Ovary (tissue), 9 donors: ENCODE measurements around the gene CRTC1. TPM values are rescaled to one million over a fixed set of nuclear protein-coding genes. Genes with fewer than 3 reads are reported as not detected.

Source experiments
- DNase-seq, 5 donors: peaks; one replicate each; pipeline ENCODE4 v3.0.0-alpha.2; 2019 to 2020
- H3K27ac ChIP-seq, 2 donors: fragments of 200-600 bp; one replicate each; pipeline versions ENCODE4 v1.5.1 to v1.8.0; 2019 to 2022
- H3K27me3 ChIP-seq: fragments of 200-600 bp; one replicate; pipeline ENCODE4 v1.8.0; 2022
- H3K36me3 ChIP-seq: fragments of 200-600 bp; sonication (generic); one replicate; pipeline ENCODE4 v1.5.1; 2019
- H3K4me1 ChIP-seq: one replicate; pipeline ENCODE4 v1.8.1; 2013; ENCODE audit warnings: mild to moderate bottlenecking, moderate library complexity; ENCODE audit not compliant: insufficient read depth
- H3K4me3 ChIP-seq: fragments of 200-600 bp; sonication (generic); one replicate; pipeline ENCODE4 v1.5.1; 2017
- H3K9me3 ChIP-seq, 2 donors: fragments of 200-600 bp in 1 of 2; sonication (generic) in 1 of 2; one replicate each; pipeline versions ENCODE4 v1.5.1 to v1.8.1; 2013 to 2019; ENCODE audit warnings: mild to moderate bottlenecking in 1 of 2, moderate library complexity in 1 of 2
- CTCF ChIP-seq, 3 donors: fragments of 450-650 bp in 2 of 3; fragments of 200-600 bp in 1 of 3; IDR thresholded peaks; one replicate each; pipeline versions ENCODE4 v1.5.1 to v1.8.0; 2016 to 2022; ENCODE audit warnings: antibody characterized with exemption in 3 of 3, mild to moderate bottlenecking in 1 of 3
- EP300 ChIP-seq: sonication (generic); formaldehyde crosslinking; IDR thresholded peaks from one replicate; pipeline ENCODE4 v1.6.1; 2017; ENCODE audit warnings: antibody characterized with exemption
- POLR2A ChIP-seq: fragments of 450-650 bp; IDR thresholded peaks from one replicate; pipeline ENCODE4 v1.6.1; 2017; ENCODE audit warnings: antibody characterized with exemption, mild to moderate bottlenecking, moderate library complexity
- WGBS, 3 donors: extraction: QIAGEN DNeasy Blood & Tissue Kit in 1 of 3; methylation state at CpG; one replicate each; pipeline versions ENCODE4 v1.1.5 to v1.1.7; 2013 to 2017; 5-methylcytosine and 5-hydroxymethylcytosine counted together
- intact Hi-C, 4 donors: fragments of 100-400 bp; cut with DNase I; formaldehyde crosslinking; loops; one replicate each; pipeline versions ENCODE4 v1.11.0 to v1.15.1; 2022 to 2023
- polyA plus RNA-seq, 2 donors: library from polyadenylated mRNA; stranded (reverse); fragments of 200-250 nt in 1 of 2; fragments of 350-450 nt in 1 of 2; fragmentation: Illumina TruSeq in 1 of 2; extraction: RNeasy Lipid Tissue Mini Kit (QIAGEN cat#74804) in 1 of 2; gene quantifications; one replicate each; pipeline ENCODE4 v1.2.3, GENCODE V29; 2013 to 2014
- total RNA-seq, 7 donors: library from RNA; depleted of rRNA in 2 of 7; stranded (reverse); fragments of >200 nt in 2 of 7; fragmentation: NEBNext Ultra II Directional in 3 of 7; extraction: Animal tissue kit (Norgen Biotek cat#: 25700) in 3 of 7; gene quantifications; one replicate each; pipeline versions ENCODE4 v1.1.0 to v1.2.4, GENCODE V29; 2016 to 2023
- donor health status: DM: no; HTN: no; CAD: no; lungs with moderate emphysema.
- donor health status: DM: no; HTN: no; CAD: no.
- donor health status: Bipolar disorder and iron deficiency.
- donor health status: DM: yes; HTN: yes; CAD: no.
- donor health status: DM: no; HTN: no; CAD: no.
- donor health status: DM: yes; HTN: yes; CAD: no.

The CRTC1 gene
- total and polyA plus RNA-seq, 9 donors = 2.3 to 19.5 (median 12.9) TPM

GRCh38 chr19:18743784-18744418, 60.4 kb downstream of the CRTC1 start:
- H3K9me3 ChIP-seq = no peaks in the 10 kb centered on the region
- no peaks in the 10 kb centered on the region for H3K36me3 ChIP-seq
- DNase-seq = peak in 2 of 5 donors; percentile 24 to 52
- WGBS, 3 donors = 75 to 85% (median 84%) methylated on average over 34 to 36 of the region's 36 CpGs
- H3K4me3 ChIP-seq = no peak overlapping the region
- intact Hi-C loops = no loop called here
- H3K4me1 ChIP-seq = peaks cover 12% of the 10 kb centered on the region
- TF ChIP-seq CTCF (IDR thresholded peaks at IDR 0.05) = no peak
- TF ChIP-seq POLR2A = no peak
- no peak for TF ChIP-seq EP300
- H3K27me3 ChIP-seq = no peaks in the 10 kb centered on the region
- H3K27ac ChIP-seq = peak overlapping the region in 1 of 2 donors; percentile 50

- no peaks in the 10 kb centered on the region for H3K36me3 ChIP-seq
- H3K4me3 ChIP-seq = no peak overlapping the region
- H3K9me3 ChIP-seq = no peaks in the 10 kb centered on the region
- TF ChIP-seq CTCF (IDR thresholded peaks at IDR 0.05) = no peak
- no peak for TF ChIP-seq EP300
- no peak for TF ChIP-seq POLR2A
- no peaks in the 10 kb centered on the region for H3K27me3 ChIP-seq
- DNase-seq = peak; percentile 76 to 89 (median 82)
- peaks cover 12% of the 10 kb centered on the region for H3K4me1 ChIP-seq
- intact Hi-C loops = no loop called here
- no peak overlapping the region for H3K27ac ChIP-seq
- WGBS, 3 donors = 41 to 60% (median 46%) methylated on average over 11 to 26 of the region's 26 CpGs
These were observed 61.7 kb downstream of the CRTC1 start for GRCh38 chr19:18745012-18745735.

GRCh38 chr19:18745931-18746330, 62.5 kb downstream of the CRTC1 start:
- 57 to 80% (median 70%) methylated on average over 5 of the region's 5 CpGs for WGBS, 3 donors
- DNase-seq = no peak
- Histone ChIP-seq H3K27me3 (no peaks in the 10 kb centered on the region), H3K9me3 (no peaks in the 10 kb centered on the region), H3K36me3 (no peaks in the 10 kb centered on the region), H3K4me3 (no peak overlapping the region), H3K4me1 (peaks cover 12% of the 10 kb centered on the region), H3K27ac (no peak overlapping the region)
- intact Hi-C loops = no loop called here
- TF ChIP-seq POLR2A = no peak
- no peak for TF ChIP-seq EP300
- no peak for TF ChIP-seq CTCF (IDR thresholded peaks at IDR 0.05)

- no peaks in the 10 kb centered on the region for H3K9me3 ChIP-seq
- no peaks in the 10 kb centered on the region for H3K27me3 ChIP-seq
- H3K4me1 ChIP-seq = peaks cover 12% of the 10 kb centered on the region
- peak in 1 of 5 donors; percentile 35 for DNase-seq
- no peak overlapping the region for H3K27ac ChIP-seq
- intact Hi-C loops = no loop called here
- TF ChIP-seq POLR2A (no peak), CTCF (IDR thresholded peaks at IDR 0.05) (no peak), EP300 (no peak)
- WGBS, 3 donors = 47 to 62% (median 59%) methylated on average over 28 to 29 of the region's 29 CpGs
- no peaks in the 10 kb centered on the region for H3K36me3 ChIP-seq
- no peak overlapping the region for H3K4me3 ChIP-seq
These were observed 63.2 kb downstream of the CRTC1 start for GRCh38 chr19:18746401-18747325.
